HCT116 (cell line): ENCODE results near the gene DNAJC9. TPM values are rescaled to one million over a fixed set of nuclear protein-coding genes. Genes with fewer than 3 reads are reported as not detected.

Source experiments
- ATAC-seq: fragments of 200-7000 bp; cut with Tn5 transposase; 2 replicates; pipeline ENCODE4 v1.9.1; 2020; ENCODE audit warnings: mild to moderate bottlenecking, moderate library complexity
- BruUV-seq: library from RNA; stranded (reverse); fragments of 400-500 nt; replicated peaks from 2 replicates; lab custom pipeline; 2021; lab: Mats Ljungman, UMichigan
- CTCF ChIA-PET: fragments of 300-600 bp; sonication (Branson Sonifier 250); formaldehyde crosslinking; loops from one replicate; lab custom pipeline; 2021; ENCODE audit warnings: antibody characterized with exemption; lab: Charles Lee
- POLR2A ChIA-PET: fragments of 300-600, 350-600 bp; sonication (Branson Sonifier 250); formaldehyde crosslinking; loops from one replicate; lab custom pipeline; 2021; ENCODE audit warnings: antibody characterized with exemption; lab: Charles Lee
- RAD21 ChIA-PET, 2 experiments: fragments of 300-600 bp; sonication (Branson Sonifier 250); formaldehyde crosslinking; loops; one replicate each; lab custom pipeline; 2023; ENCODE audit warnings: low total read pairs in 2 of 2; ENCODE audit not compliant: uncharacterized antibody in 2 of 2, unreplicated experiment in 2 of 2, low non-redundant PET in 1 of 2; lab: Charles Lee
- DNase-seq: peaks from one replicate; pipeline ENCODE4 v3.0.0-alpha.2; 2010; ENCODE audit warnings: low read depth, low spot score
- H2AFZ ChIP-seq: fragments of 200-600 bp; shearing (Covaris generic), sonication (generic); 2 replicates; pipeline ENCODE4 v1.6.1; 2017; ENCODE audit warnings: low read depth, mixed run types, mixed read lengths, antibody characterized with exemption, low read length; ENCODE audit not compliant: poor library complexity, severe bottlenecking
- H3K27ac ChIP-seq: 2 replicates; pipeline ENCODE4 v1.5.1; 2012; ENCODE audit warnings: low read depth, low read length
- H3K27me3 ChIP-seq: fragments of 200-600 bp; sonication (generic); 2 replicates; pipeline ENCODE4 v1.6.1; 2016; ENCODE audit warnings: mixed run types, low read length, mixed read lengths; ENCODE audit not compliant: insufficient read depth
- H3K36me3 ChIP-seq, 2 experiments: fragments of 200-500 bp in 1 of 2; fragments of 200-600 bp in 1 of 2; sonication (Bioruptor generic) in 1 of 2; sonication (generic) in 1 of 2; 2 replicates each; pipeline versions ENCODE4 v1.5.1 to v1.6.1; 2014 to 2016; ENCODE audit warnings: low read length in 2 of 2, inconsistent platforms in 1 of 2, mixed read lengths in 1 of 2, mixed run types in 1 of 2; ENCODE audit not compliant: insufficient read depth in 2 of 2, control insufficient read depth in 1 of 2
- H3K4me1 ChIP-seq, 2 experiments: fragments of 200-600 bp in 1 of 2; sonication (generic) in 1 of 2; 2 replicates each; pipeline versions ENCODE4 v1.5.1 to v1.6.1; 2012 to 2017; ENCODE audit warnings: low read length in 2 of 2, inconsistent platforms in 1 of 2, mild to moderate bottlenecking in 1 of 2, mixed read lengths in 1 of 2, mixed run types in 1 of 2, moderate library complexity in 1 of 2; ENCODE audit not compliant: insufficient read depth in 2 of 2, control insufficient read depth in 1 of 2
- H3K4me2 ChIP-seq: fragments of 200-600 bp; sonication (generic); 2 replicates; pipeline ENCODE4 v1.6.1; 2017; ENCODE audit warnings: mixed run types, low read length, mixed read lengths
- H3K4me3 ChIP-seq, 2 experiments: fragments of 200-600 bp in 1 of 2; sonication (generic) in 1 of 2; replicated peaks in 1 of 2; 2 replicates each; pipeline ENCODE4 v1.5.1; 2011 to 2016; ENCODE audit warnings: low read length in 2 of 2, control low read depth in 1 of 2, low read depth in 1 of 2, mild to moderate bottlenecking in 1 of 2, mixed read lengths in 1 of 2, mixed run types in 1 of 2
- H3K79me2 ChIP-seq: fragments of 200-600 bp; sonication (generic); 2 replicates; pipeline ENCODE4 v1.6.1; 2017; ENCODE audit warnings: mild to moderate bottlenecking, mixed run types, low read length, moderate library complexity, mixed read lengths; ENCODE audit not compliant: insufficient read depth
- H3K9ac ChIP-seq: fragments of 200-600 bp; sonication (generic); 2 replicates; pipeline ENCODE4 v1.6.1; 2016; ENCODE audit warnings: low read length, mixed read lengths
- H3K9me2 ChIP-seq: fragments of 200-600 bp; sonication (generic), shearing (Covaris generic); 2 replicates; pipeline ENCODE4 v1.6.1; 2017; ENCODE audit warnings: mixed run types, mild to moderate bottlenecking, moderate library complexity; ENCODE audit not compliant: insufficient read depth
- H3K9me3 ChIP-seq, 2 experiments: fragments of 200-500 bp in 1 of 2; fragments of 200-600 bp in 1 of 2; sonication (Bioruptor generic) in 1 of 2; sonication (generic) in 1 of 2; 2 replicates each; pipeline ENCODE4 v1.6.1; 2014 to 2017; ENCODE audit warnings: low read length in 2 of 2, mixed read lengths in 2 of 2, inconsistent platforms in 1 of 2, low read depth in 1 of 2, mild to moderate bottlenecking in 1 of 2, mixed run types in 1 of 2, moderate library complexity in 1 of 2; ENCODE audit not compliant: control insufficient read depth in 1 of 2, insufficient read depth in 1 of 2
- H4K20me1 ChIP-seq: fragments of 200-600 bp; sonication (generic), shearing (Covaris generic); 2 replicates; pipeline ENCODE4 v1.6.1; 2017; ENCODE audit warnings: mixed run types, mild to moderate bottlenecking, moderate library complexity; ENCODE audit not compliant: insufficient read depth
- CEBPB ChIP-seq: IDR thresholded peaks from 2 replicates; pipeline ENCODE4 v1.6.1; 2012; ENCODE audit warnings: low read depth
- CTCF ChIP-seq, 3 experiments: fragments of 200-600 bp in 1 of 3; sonication (generic) in 1 of 3; IDR thresholded peaks in 2 of 3; conservative IDR thresholded peaks in 1 of 3; 2 replicates each; pipeline ENCODE4 v1.5.1; 2012 to 2017; ENCODE audit warnings: low read depth in 2 of 3, low read length in 2 of 3, antibody characterized with exemption in 1 of 3, borderline replicate concordance in 1 of 3, control low read depth in 1 of 3, mild to moderate bottlenecking in 1 of 3, mixed read lengths in 1 of 3, mixed run types in 1 of 3, moderate library complexity in 1 of 3; ENCODE audit not compliant: insufficient read depth in 1 of 3
- EZH2phosphoT487 ChIP-seq: fragments of 200-600 bp; IDR thresholded peaks from 2 replicates; pipeline ENCODE4 v1.6.1; 2018; ENCODE audit warnings: antibody characterized with exemption, borderline replicate concordance
- POLR2A ChIP-seq: IDR thresholded peaks from 2 replicates; pipeline ENCODE4 v1.7.0; 2011; ENCODE audit warnings: borderline replicate concordance; ENCODE audit not compliant: insufficient read depth, insufficient read length; ENCODE audit errors: extremely low read depth
- RAD21 ChIP-seq: IDR thresholded peaks from 2 replicates; pipeline ENCODE4 v1.6.1; 2012; ENCODE audit warnings: low read depth, mild to moderate bottlenecking
- SIN3A ChIP-seq: IDR thresholded peaks from 2 replicates; pipeline ENCODE4 v1.6.1; 2012; ENCODE audit warnings: low read depth
- YY1 ChIP-seq: IDR thresholded peaks from 2 replicates; pipeline ENCODE4 v1.6.1; 2011; ENCODE audit warnings: low read length, low read depth, moderate library complexity, mild to moderate bottlenecking; ENCODE audit not compliant: insufficient replicate concordance; ENCODE audit errors: extremely low read depth
- intact Hi-C: fragments of 100-400 bp; cut with micrococcal nuclease; formaldehyde crosslinking; loops from 2 replicates; pipeline ENCODE4 v1.10.0; 2022
- total RNA-seq: library from RNA; stranded (reverse); gene quantifications from one replicate; pipeline ENCODE4 v1.2.1, GENCODE V29; 2021; ENCODE audit not compliant: unreplicated experiment
- TF ChIP-seq, protein P1 (sequence below): IDR thresholded peaks from 2 replicates; pipeline ENCODE4 v1.6.1; 2012

DNAJC9 gene
- total RNA-seq, 1 experiment from 2014 or later, result 40.3 TPM

GRCh38 chr10:73264423-73264822, 17.4 kb upstream of the DNAJC9 start:
- RAD21 ChIA-PET, result interaction anchor here in 1 of 2 experiments (0.7 kb wide), 1 partner anchor 381 kb away, joined by 3 read pairs; no protein-coding TSS in a partner anchor
- peaks cover 13 to 23% of the 10 kb centered on the region in 2 experiments for H3K4me1 ChIP-seq
- H3K4me3 ChIP-seq, result no peak overlapping the region
- H3K27ac ChIP-seq, result no peak overlapping the region
- H3K9me3 ChIP-seq, result no peaks in the 10 kb centered on the region
- CTCF ChIA-PET, result interaction anchor here (0.8 to 1.7 kb wide), 10 partner anchors 8 to 379 kb away, joined by 3 to 7 read pairs (median 4); partner anchors contain the start of gene DNAJC9
- no peak overlapping the region for H3K9ac ChIP-seq
- H4K20me1 ChIP-seq, result no peaks in the 10 kb centered on the region
- intact Hi-C loops, result loop anchor here (5.0 to 10.0 kb wide), 3 partner anchors 130 to 378 kb away; partner anchors contain the start of genes MYOZ1 and PPP3CB
- H3K9me2 ChIP-seq, result no peaks in the 10 kb centered on the region
- no peaks in the 10 kb centered on the region for H3K79me2 ChIP-seq
- no peak for ATAC-seq
- H3K36me3 ChIP-seq, result no peaks in the 10 kb centered on the region
- POLR2A ChIA-PET, result interaction anchor here (1.0 to 2.5 kb wide), 5 partner anchors 11 to 149 kb away, joined by 3 to 16 read pairs (median 5); partner anchors contain the start of genes ANXA7, DNAJC9 and MRPS16
- no peak overlapping the region for H3K4me2 ChIP-seq
- TF ChIP-seq YY1, result no peak
- no peak for DNase-seq
- H3K27me3 ChIP-seq, result no peaks in the 10 kb centered on the region
- H2AFZ ChIP-seq, result no peak overlapping the region
- BruUV-seq, result no TSS peak

DNA sequence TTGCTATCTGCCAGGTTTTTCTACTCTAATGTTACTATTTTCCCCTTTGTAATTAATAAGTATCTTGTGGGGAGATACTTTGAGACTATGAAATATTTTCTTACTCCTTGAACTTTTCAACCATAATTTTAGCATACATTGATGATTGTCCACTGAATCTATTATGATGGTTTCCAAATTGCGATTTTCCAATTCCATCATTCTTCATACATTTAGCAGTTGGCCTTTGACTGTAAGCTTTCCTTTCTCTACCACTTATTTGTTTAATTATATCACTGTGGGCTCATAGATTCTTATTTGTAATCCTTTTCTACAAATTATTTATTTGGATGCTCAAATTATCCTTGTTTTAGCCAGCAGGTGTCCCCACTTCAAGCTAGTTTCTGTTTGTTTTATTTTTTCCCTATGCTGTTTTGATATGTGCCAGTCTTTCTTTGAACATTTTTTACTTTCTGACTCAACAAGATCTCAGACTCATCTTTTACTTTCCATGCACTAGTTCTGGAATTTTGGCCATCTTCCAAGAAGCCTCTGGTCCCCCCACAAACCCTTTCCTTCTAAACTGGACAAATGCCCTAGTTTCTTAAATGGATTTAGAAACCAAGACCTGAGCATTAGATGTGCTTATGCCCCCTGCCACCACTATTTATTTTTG, 16.8 kb upstream of the DNAJC9 start:
- H3K9ac ChIP-seq, result no peak overlapping the region
- TF ChIP-seq CEBPB, result 0 out of 2 replicates have a peak, but pooled peaks have one; percentile 17
- TF ChIP-seq RAD21, result peak; percentile 72
- TF ChIP-seq, protein P1, sequence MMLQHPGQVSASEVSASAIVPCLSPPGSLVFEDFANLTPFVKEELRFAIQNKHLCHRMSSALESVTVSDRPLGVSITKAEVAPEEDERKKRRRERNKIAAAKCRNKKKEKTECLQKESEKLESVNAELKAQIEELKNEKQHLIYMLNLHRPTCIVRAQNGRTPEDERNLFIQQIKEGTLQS, result no peak
- peak; percentile 51 to 71 (median 52); a peak in 4 of 6 replicates for TF ChIP-seq CTCF (IDR thresholded peaks at IDR 0.05 in 2 of 3, conservative IDR thresholded peaks at IDR 0.05 in 1 of 3; ENCODE audit: borderline replicate concordance in 1 of 3, insufficient read depth in 1 of 3, low read depth in 2 of 3, low read length in 2 of 3)
- TF ChIP-seq YY1, result no peak
- TF ChIP-seq SIN3A, result no peak
- TF ChIP-seq POLR2A, result no peak
- no peak for TF ChIP-seq EZH2phosphoT487
- CTCF ChIA-PET, result interaction anchor here (0.8 to 1.7 kb wide), 11 partner anchors 9 to 380 kb away, joined by 3 to 7 read pairs (median 3); partner anchors contain the start of gene DNAJC9
- intact Hi-C loops, result loop anchor here (5.0 to 10.0 kb wide), 3 partner anchors 131 to 378 kb away; partner anchors contain the start of genes MYOZ1 and PPP3CB
- no peak for DNase-seq
- H3K4me3 ChIP-seq, result no peak overlapping the region
- no peaks in the 10 kb centered on the region for H4K20me1 ChIP-seq
- peak overlapping the region; percentile 7; the same call in 1 of the 2 replicates for H3K4me2 ChIP-seq
- H3K4me1 ChIP-seq, result peaks cover 13 to 23% of the 10 kb centered on the region in 2 experiments
- peak; percentile 35; the same call in 1 of the 2 replicates for ATAC-seq
- H3K9me3 ChIP-seq, result no peaks in the 10 kb centered on the region
- POLR2A ChIA-PET, result interaction anchor here (1.0 to 2.5 kb wide), 4 partner anchors 11 to 150 kb away, joined by 3 to 16 read pairs (median 10); partner anchors contain the start of genes ANXA7, DNAJC9 and MRPS16
- H3K36me3 ChIP-seq, result no peaks in the 10 kb centered on the region
- RAD21 ChIA-PET, result interaction anchor here in 1 of 2 experiments (0.7 kb wide), 1 partner anchor 381 kb away, joined by 3 read pairs; no protein-coding TSS in a partner anchor
- H3K9me2 ChIP-seq, result no peaks in the 10 kb centered on the region
- no TSS peak for BruUV-seq
- H3K27me3 ChIP-seq, result no peaks in the 10 kb centered on the region
- no peak overlapping the region for H3K27ac ChIP-seq
- peak overlapping the region; percentile 42 for H2AFZ ChIP-seq
- H3K79me2 ChIP-seq, result no peaks in the 10 kb centered on the region
